GM12874 (cell line): Measurements from ENCODE around the gene EGFL6.

Experiments used
- CTCF ChIP-seq: IDR thresholded peaks from 2 replicates; pipeline ENCODE4 v1.5.1; 2011; ENCODE audit warnings: low read depth, mild to moderate bottlenecking, control low read depth, low read length, moderate library complexity; ENCODE audit not compliant: insufficient read depth

EGFL6 gene

GRCh38 chrX:13569479-13570260 is at the start of gene EGFL6:
Gene EGFL6 (plus strand): TSS chrX:13569601. CDS start chrX:13569862, 261 bp downstream.
- no peak for TF ChIP-seq CTCF

GRCh38 chrX:13520351-13520750 is 49.0 kb upstream of the EGFL6 start:
- no peak for TF ChIP-seq CTCF

GRCh38 chrX:13520936-13521335 is 48.5 kb upstream of the EGFL6 start:
- TF ChIP-seq CTCF, result no peak

- no peak for TF ChIP-seq CTCF
These were observed 46.6 kb upstream of the EGFL6 start for GRCh38 chrX:13522811-13523210.

GRCh38 chrX:13533726-13534125 is 35.7 kb upstream of the EGFL6 start:
- no peak for TF ChIP-seq CTCF

GRCh38 chrX:13535376-13536165 is 33.8 kb upstream of the EGFL6 start:
- TF ChIP-seq CTCF, result no peak

GRCh38 chrX:13536551-13536950 is 32.9 kb upstream of the EGFL6 start:
- TF ChIP-seq CTCF, result no peak
